ENCODE results near the gene OXCT1. TPM values are rescaled to one million over a fixed set of nuclear protein-coding genes. Genes with fewer than 3 reads are reported as not detected.

The OXCT1 gene
- total and polyA plus RNA-seq, 2 of the 4 experiments (the other 2 are of a cell fraction): 14.2 to 16.3 TPM

DNA sequence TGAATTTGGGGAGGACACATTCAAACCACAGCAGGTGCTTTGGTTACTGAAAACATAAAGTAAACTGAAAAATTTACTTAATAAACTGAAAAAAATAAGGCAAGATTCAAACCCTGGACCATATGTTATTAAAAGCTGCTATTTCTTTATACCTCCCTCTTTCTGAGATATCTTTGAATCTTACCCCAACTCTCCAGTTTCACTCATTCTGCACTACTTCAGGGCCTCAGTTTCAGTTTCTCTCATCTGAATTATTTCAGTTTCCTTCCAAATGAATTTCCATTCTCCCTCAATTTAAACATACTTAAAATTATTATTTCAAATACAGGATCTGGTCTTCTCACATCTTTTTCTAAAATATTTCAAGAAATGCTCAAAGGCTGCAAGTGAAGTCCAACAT lies 4.9 kb upstream of the OXCT1 start:
- no peaks in the 10 kb centered on the region for H3K9me3 ChIP-seq (ENCODE audit: control insufficient read depth, insufficient read depth, low read length)
- CTCF ChIA-PET: no interaction called here
- H4K91ac ChIP-seq (ENCODE audit: insufficient read depth, low read depth, low read length): no peak overlapping the region
- H3K36me3 ChIP-seq (ENCODE audit: control insufficient read depth, insufficient read depth, low read length): no peaks in the 10 kb centered on the region
- H3K27me3 ChIP-seq (ENCODE audit: control insufficient read depth, insufficient read depth, low read length): peaks cover 1% of the 10 kb centered on the region
- peaks cover 5% of the 10 kb centered on the region for H3K9me1 ChIP-seq (ENCODE audit: insufficient read depth, low read length)
- H2AFZ ChIP-seq (replicated peaks; ENCODE audit: low read length, poor library complexity): no peak overlapping the region
- no TSS peak for BruUV-seq (replicated peaks)
- DNase-seq (no peak), ATAC-seq (ENCODE audit: low read depth) (no peak)
- H3K18ac ChIP-seq (ENCODE audit: low read depth, low read length): no peak overlapping the region
- H3K4ac ChIP-seq (ENCODE audit: low read depth, low read length): no peak overlapping the region
- no peak overlapping the region for H3K4me2 ChIP-seq (ENCODE audit: low read depth, low read length)
- no peak overlapping the region for H3K27ac ChIP-seq (ENCODE audit: insufficient read depth, low read length)
- H4K20me1 ChIP-seq (ENCODE audit: insufficient read depth, low read length): no peaks in the 10 kb centered on the region
- intact Hi-C loops (cut with micrococcal nuclease) (no loop called here), dilution Hi-C loops (cut with HindIII; ENCODE audit: low sequenced_read_pairs, unreplicated experiment) (no loop called here), in situ Hi-C loops (cut with MboI; ENCODE audit: low sequenced_read_pairs) (no loop called here)
- H3K23ac ChIP-seq (ENCODE audit: low read depth, low read length): no peak overlapping the region
- POLR2A ChIA-PET (ENCODE audit: unreplicated experiment): no interaction called here
- H3K14ac ChIP-seq (replicated peaks; ENCODE audit: low read depth, low read length): no peak overlapping the region
- H3K79me1 ChIP-seq (ENCODE audit: low read depth in 1 of 2, low read length in 2 of 2): peaks cover 0 to 3% of the 10 kb centered on the region in 2 experiments; a peak in 1 of 4 replicates
- no peak overlapping the region for H2BK15ac ChIP-seq (ENCODE audit: low read depth, low read length)
- no peak overlapping the region for H4K8ac ChIP-seq (ENCODE audit: low read depth in 2 of 2, low read length in 2 of 2)
- H2BK5ac ChIP-seq (ENCODE audit: low read depth, low read length, poor library complexity, severe bottlenecking): no peak overlapping the region
- H3K9ac ChIP-seq (ENCODE audit: low read depth, low read length): no peak overlapping the region
- no peak overlapping the region for H2AK5ac ChIP-seq (ENCODE audit: low read depth, low read length)
- H3K4me1 ChIP-seq (ENCODE audit: control insufficient read depth, insufficient read depth, low read length): peaks cover 2% of the 10 kb centered on the region; the same call in 1 of the 2 replicates
- TF ChIP-seq BHLHE40 (IDR thresholded peaks at IDR 0.05; ENCODE audit: low read depth, low read length) (no peak), MXI1 (IDR thresholded peaks at IDR 0.05; ENCODE audit: borderline replicate concordance, low read depth, low read length) (no peak), MAZ (IDR thresholded peaks at IDR 0.05; ENCODE audit: borderline replicate concordance, low read depth, low read length) (no peak), CHD1 (IDR thresholded peaks at IDR 0.05; ENCODE audit: low read depth, low read length) (no peak), FOS (IDR thresholded peaks at IDR 0.05; ENCODE audit: low read depth, low read length) (no peak), RAD21 (IDR thresholded peaks at IDR 0.05; ENCODE audit: low read length) (no peak)
- no peak overlapping the region for H4K5ac ChIP-seq (ENCODE audit: low read depth, low read length)
- no peak overlapping the region for H2AK9ac ChIP-seq (replicated peaks; ENCODE audit: low read depth, low read length, poor library complexity)
- H3K56ac ChIP-seq (ENCODE audit: extremely low read depth, insufficient read depth, low read length): no peak overlapping the region
- no peak overlapping the region for H2BK20ac ChIP-seq (ENCODE audit: low read depth, low read length)
- no peak overlapping the region for H2BK120ac ChIP-seq (ENCODE audit: low read depth, low read length)
- no peak overlapping the region for H3K4me3 ChIP-seq (ENCODE audit: insufficient read depth, low read depth, low read length)
